ENCODE data around the gene KIF22.
"Not testable (repeated sequence)": the region's sequence is repeated elsewhere in the genome, so short reads cannot be mapped to it uniquely, and the experiment has no call there.

Gene KIF22

GRCh38 chr16:29790183-29790948, at the start of gene KIF22:
Gene KIF22, plus strand, starts transcription at chr16:29790751. Its CDS starts 9 bp downstream, at chr16:29790760.
- DNase-seq = peak; percentile 99

- no peak for DNase-seq
These were observed 47.8 kb upstream of the KIF22 start for GRCh38 chr16:29742683-29743275.

GRCh38 chr16:29743475-29743826, 47.1 kb upstream of the KIF22 start:
- DNase-seq = no peak

GRCh38 chr16:29743827-29744531, 46.6 kb upstream of the KIF22 start:
- peak; percentile 26 for DNase-seq

GRCh38 chr16:29744541-29745101, 45.9 kb upstream of the KIF22 start:
- DNase-seq = no peak

GRCh38 chr16:29745121-29745852, 45.3 kb upstream of the KIF22 start:
- peak; percentile 46 for DNase-seq

- DNase-seq = peak; percentile 92
These were observed 44.7 kb upstream of the KIF22 start, which contains the start of gene C16orf54 for GRCh38 chr16:29745853-29746345. Gene C16orf54, minus strand, starts transcription at chr16:29745990. Its CDS starts 1,039 bp downstream, at chr16:29744951.

GRCh38 chr16:29746518-29746917, 44.0 kb upstream of the KIF22 start:
- not testable (repeated sequence) for DNase-seq

GRCh38 chr16:29747947-29748759, 42.4 kb upstream of the KIF22 start:
- no peak for DNase-seq

GRCh38 chr16:29748760-29749149, 41.8 kb upstream of the KIF22 start:
- DNase-seq = not testable (repeated sequence)

- DNase-seq = no peak
These were observed 37.0 kb upstream of the KIF22 start for GRCh38 chr16:29753516-29753915.

GRCh38 chr16:29756654-29757053, 33.9 kb upstream of the KIF22 start:
- no peak for DNase-seq

GRCh38 chr16:29757086-29757485, 33.5 kb upstream of the KIF22 start:
- not testable (repeated sequence) for DNase-seq

GRCh38 chr16:29757950-29758466, 32.5 kb upstream of the KIF22 start:
- no peak for DNase-seq

GRCh38 chr16:29760567-29761279, 29.8 kb upstream of the KIF22 start:
- no peak for DNase-seq

- not testable (repeated sequence) for DNase-seq
These were observed 29.3 kb upstream of the KIF22 start for GRCh38 chr16:29761280-29761651.

GRCh38 chr16:29761882-29762281, 28.7 kb upstream of the KIF22 start:
- DNase-seq = no peak

- DNase-seq = no peak
These were observed 27.2 kb upstream of the KIF22 start for GRCh38 chr16:29763326-29763725.

GRCh38 chr16:29765167-29766032, 25.2 kb upstream of the KIF22 start:
- DNase-seq = no peak

- DNase-seq = no peak
These were observed 24.0 kb upstream of the KIF22 start for GRCh38 chr16:29766571-29766970.

All from activated effector memory CD4-positive, alpha-beta T cell treated with Interleukin-2 at 50 U/mL for 16 hours (primary cell).